ENCODE results near the gene MRRF.

The MRRF gene

GRCh38 chr9:122350577-122351355 lies 86.1 kb downstream of the MRRF start:
- Histone ChIP-seq H3K9me3 (ENCODE audit: control insufficient read depth, insufficient read depth, low read length) (no peaks in the 10 kb centered on the region), H3F3A (ENCODE audit: control insufficient read depth, insufficient read depth) (no peaks in the 10 kb centered on the region), H3K79me2 (ENCODE audit: control insufficient read depth, low read length) (no peaks in the 10 kb centered on the region), H4K20me1 (ENCODE audit: control insufficient read depth, insufficient read depth, low read depth, low read length) (no peaks in the 10 kb centered on the region), H3K4me3 (ENCODE audit: low read length) (no peak overlapping the region), H3K36me3 (ENCODE audit: control insufficient read depth, low read length) (no peaks in the 10 kb centered on the region), H3K27me3 (ENCODE audit: control insufficient read depth, low read length) (peaks cover 7% of the 10 kb centered on the region), H3K4me2 (ENCODE audit: low read length) (no peak overlapping the region), H3K4me1 (ENCODE audit: control insufficient read depth, low read length) (no peaks in the 10 kb centered on the region), H3K9me2 (replicated peaks; ENCODE audit: control insufficient read depth, low read length) (no peaks in the 10 kb centered on the region), H3K27ac (ENCODE audit: low read depth, low read length) (no peak overlapping the region)
- TF ChIP-seq, protein P1, sequence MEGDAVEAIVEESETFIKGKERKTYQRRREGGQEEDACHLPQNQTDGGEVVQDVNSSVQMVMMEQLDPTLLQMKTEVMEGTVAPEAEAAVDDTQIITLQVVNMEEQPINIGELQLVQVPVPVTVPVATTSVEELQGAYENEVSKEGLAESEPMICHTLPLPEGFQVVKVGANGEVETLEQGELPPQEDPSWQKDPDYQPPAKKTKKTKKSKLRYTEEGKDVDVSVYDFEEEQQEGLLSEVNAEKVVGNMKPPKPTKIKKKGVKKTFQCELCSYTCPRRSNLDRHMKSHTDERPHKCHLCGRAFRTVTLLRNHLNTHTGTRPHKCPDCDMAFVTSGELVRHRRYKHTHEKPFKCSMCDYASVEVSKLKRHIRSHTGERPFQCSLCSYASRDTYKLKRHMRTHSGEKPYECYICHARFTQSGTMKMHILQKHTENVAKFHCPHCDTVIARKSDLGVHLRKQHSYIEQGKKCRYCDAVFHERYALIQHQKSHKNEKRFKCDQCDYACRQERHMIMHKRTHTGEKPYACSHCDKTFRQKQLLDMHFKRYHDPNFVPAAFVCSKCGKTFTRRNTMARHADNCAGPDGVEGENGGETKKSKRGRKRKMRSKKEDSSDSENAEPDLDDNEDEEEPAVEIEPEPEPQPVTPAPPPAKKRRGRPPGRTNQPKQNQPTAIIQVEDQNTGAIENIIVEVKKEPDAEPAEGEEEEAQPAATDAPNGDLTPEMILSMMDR (IDR thresholded peaks at IDR 0.05; ENCODE audit: low read depth, low read length, poor library complexity, severe bottlenecking): peak; percentile 95
- no peak for TF ChIP-seq EZH2phosphoT487 (IDR thresholded peaks at IDR 0.05; ENCODE audit: borderline replicate concordance, low read length)

- Histone ChIP-seq H3K79me2 (ENCODE audit: control insufficient read depth, low read length) (no peaks in the 10 kb centered on the region), H3K9me2 (replicated peaks; ENCODE audit: control insufficient read depth, low read length) (no peaks in the 10 kb centered on the region), H4K20me1 (ENCODE audit: control insufficient read depth, insufficient read depth, low read depth, low read length) (no peaks in the 10 kb centered on the region), H3K4me1 (ENCODE audit: control insufficient read depth, low read length) (no peaks in the 10 kb centered on the region), H3K36me3 (ENCODE audit: control insufficient read depth, low read length) (no peaks in the 10 kb centered on the region), H3K27me3 (ENCODE audit: control insufficient read depth, low read length) (peaks cover 2% of the 10 kb centered on the region; the same call in 1 of the 2 replicates), H3K4me3 (ENCODE audit: low read length) (no peak overlapping the region), H3K27ac (ENCODE audit: low read depth, low read length) (no peak overlapping the region), H3K9me3 (ENCODE audit: control insufficient read depth, insufficient read depth, low read length) (no peaks in the 10 kb centered on the region), H3K4me2 (ENCODE audit: low read length) (no peak overlapping the region), H3F3A (ENCODE audit: control insufficient read depth, insufficient read depth) (no peaks in the 10 kb centered on the region)
- TF ChIP-seq, protein P1 (IDR thresholded peaks at IDR 0.05; ENCODE audit: low read depth, low read length, poor library complexity, severe bottlenecking): no peak
Observed at GRCh38 chr9:122354536-122355199, 90.0 kb downstream of the MRRF start.

GRCh38 chr9:122355336-122355875 lies 90.7 kb downstream of the MRRF start:
- no peaks in the 10 kb centered on the region for H3K36me3 ChIP-seq (ENCODE audit: control insufficient read depth, low read length)
- H3K27me3 ChIP-seq (ENCODE audit: control insufficient read depth, low read length): no peaks in the 10 kb centered on the region; the same call in 1 of the 2 replicates
- no peaks in the 10 kb centered on the region for H3K9me2 ChIP-seq (replicated peaks; ENCODE audit: control insufficient read depth, low read length)
- no peaks in the 10 kb centered on the region for H3K79me2 ChIP-seq (ENCODE audit: control insufficient read depth, low read length)
- no peak overlapping the region for H3K4me2 ChIP-seq (ENCODE audit: low read length)
- H4K20me1 ChIP-seq (ENCODE audit: control insufficient read depth, insufficient read depth, low read depth, low read length): no peaks in the 10 kb centered on the region
- H3F3A ChIP-seq (ENCODE audit: control insufficient read depth, insufficient read depth): no peaks in the 10 kb centered on the region
- H3K27ac ChIP-seq (ENCODE audit: low read depth, low read length): no peak overlapping the region
- no peak overlapping the region for H3K4me3 ChIP-seq (ENCODE audit: low read length)
- TF ChIP-seq, protein P1 (IDR thresholded peaks at IDR 0.05; ENCODE audit: low read depth, low read length, poor library complexity, severe bottlenecking): no peak
- TF ChIP-seq EZH2phosphoT487 (IDR thresholded peaks at IDR 0.05; ENCODE audit: borderline replicate concordance, low read length): no peak
- no peaks in the 10 kb centered on the region for H3K9me3 ChIP-seq (ENCODE audit: control insufficient read depth, insufficient read depth, low read length)
- no peaks in the 10 kb centered on the region for H3K4me1 ChIP-seq (ENCODE audit: control insufficient read depth, low read length)

All from DOHH2 (cell line).